Measurements from ENCODE around the gene RPRD1B. TPM values are rescaled to one million over a fixed set of nuclear protein-coding genes. Genes with fewer than 3 reads are reported as not detected.

RPRD1B gene
- total RNA-seq, 2 donors from 2014 or later, result 22.1 to 29.6 TPM

- no peak for TF ChIP-seq CTCF (conservative IDR thresholded peaks at IDR 0.05)
- 100% methylated on average over 4 of the region's 4 CpGs; no CpG with 5 or more reads in 1 of the 2 experiments for WGBS, 2 experiments (ENCODE audit: insufficient coverage in 1 of 2, insufficient read length in 1 of 2)
- no peak overlapping the region for H3K27ac Mint-ChIP-seq
- H3K4me1 Mint-ChIP-seq, result no peaks in the 10 kb centered on the region
- H3K27me3 Mint-ChIP-seq (ENCODE audit: insufficient read depth), result no peaks in the 10 kb centered on the region
- peaks cover 48% of the 10 kb centered on the region for H3K36me3 Mint-ChIP-seq (ENCODE audit: low read depth)
- Histone ChIP-seq H3K9ac (ENCODE audit: extremely low read depth, low read length, poor library complexity, severe bottlenecking) (no peak overlapping the region), H3K4me3 (ENCODE audit: low read length) (no peak overlapping the region), H3K4me1 (ENCODE audit: control insufficient read depth, insufficient read depth, low read length) (no peaks in the 10 kb centered on the region), H3K27ac (ENCODE audit: low read depth, low read length) (no peak overlapping the region), H3K36me3 (ENCODE audit: control insufficient read depth, insufficient read depth, low read length) (peaks cover 85% of the 10 kb centered on the region), H3K27me3 (ENCODE audit: control insufficient read depth, insufficient read depth, low read length, poor library complexity, severe bottlenecking) (no peaks in the 10 kb centered on the region), H3K9me3 (ENCODE audit: control insufficient read depth, low read length) (no peaks in the 10 kb centered on the region)
- no peak overlapping the region for H3K4me3 Mint-ChIP-seq
- no peaks in the 10 kb centered on the region for H3K9me3 Mint-ChIP-seq
- no peak for DNase-seq
Observed at GRCh38 chr20:38001981-38002380, 31.6 kb upstream of the RPRD1B start.

- 96 to 99% methylated on average over 7 to 8 of the region's 8 CpGs for WGBS, 2 experiments (ENCODE audit: insufficient coverage in 1 of 2, insufficient read length in 1 of 2)
- Histone ChIP-seq H3K36me3 (ENCODE audit: control insufficient read depth, insufficient read depth, low read length) (peaks cover 82% of the 10 kb centered on the region), H3K4me1 (ENCODE audit: control insufficient read depth, insufficient read depth, low read length) (no peaks in the 10 kb centered on the region), H3K9me3 (ENCODE audit: control insufficient read depth, low read length) (no peaks in the 10 kb centered on the region), H3K9ac (ENCODE audit: extremely low read depth, low read length, poor library complexity, severe bottlenecking) (no peak overlapping the region), H3K4me3 (ENCODE audit: low read length) (no peak overlapping the region), H3K27ac (ENCODE audit: low read depth, low read length) (no peak overlapping the region), H3K27me3 (ENCODE audit: control insufficient read depth, insufficient read depth, low read length, poor library complexity, severe bottlenecking) (no peaks in the 10 kb centered on the region)
- peaks cover 43% of the 10 kb centered on the region for H3K36me3 Mint-ChIP-seq (ENCODE audit: low read depth)
- no peaks in the 10 kb centered on the region for H3K4me1 Mint-ChIP-seq
- no peaks in the 10 kb centered on the region for H3K27me3 Mint-ChIP-seq (ENCODE audit: insufficient read depth)
- DNase-seq, result no peak
- no peak for TF ChIP-seq CTCF (conservative IDR thresholded peaks at IDR 0.05)
- H3K9me3 Mint-ChIP-seq, result no peaks in the 10 kb centered on the region
- H3K27ac Mint-ChIP-seq, result no peak overlapping the region
- no peak overlapping the region for H3K4me3 Mint-ChIP-seq
Observed at GRCh38 chr20:38002422-38002821, 31.1 kb upstream of the RPRD1B start.

- no peaks in the 10 kb centered on the region for H3K9me3 Mint-ChIP-seq
Observed at GRCh38 chr20:38004416-38004815, 29.1 kb upstream of the RPRD1B start.

More at GRCh38 chr20:38004416-38004815, 29.1 kb upstream of the RPRD1B start:
- no peak overlapping the region for H3K27ac ChIP-seq (ENCODE audit: low read depth, low read length)
- H3K4me3 ChIP-seq (ENCODE audit: low read length), result no peak overlapping the region
- Mint-ChIP-seq H3K27ac (no peak overlapping the region), H3K27me3 (ENCODE audit: insufficient read depth) (no peaks in the 10 kb centered on the region), H3K4me3 (no peak overlapping the region), H3K4me1 (no peaks in the 10 kb centered on the region), H3K36me3 (ENCODE audit: low read depth) (peaks cover 40% of the 10 kb centered on the region)
- H3K9ac ChIP-seq (ENCODE audit: extremely low read depth, low read length, poor library complexity, severe bottlenecking), result no peak overlapping the region
- H3K36me3 ChIP-seq (ENCODE audit: control insufficient read depth, insufficient read depth, low read length), result peaks cover 75% of the 10 kb centered on the region
- H3K4me1 ChIP-seq (ENCODE audit: control insufficient read depth, insufficient read depth, low read length), result no peaks in the 10 kb centered on the region
- TF ChIP-seq CTCF (conservative IDR thresholded peaks at IDR 0.05), result no peak
- H3K27me3 ChIP-seq (ENCODE audit: control insufficient read depth, insufficient read depth, low read length, poor library complexity, severe bottlenecking), result no peaks in the 10 kb centered on the region
- no peak for DNase-seq
- 79 to 100% methylated on average over 1 of the region's 1 CpG for WGBS, 2 experiments (ENCODE audit: insufficient coverage in 1 of 2, insufficient read length in 1 of 2)
- H3K9me3 ChIP-seq (ENCODE audit: control insufficient read depth, low read length), result no peaks in the 10 kb centered on the region

Measured in endodermal cell (in vitro differentiated cells).